HG03575 (cell line): ENCODE results near the gene IFITM5.
"Not testable (repeated sequence)": the region's sequence is repeated elsewhere in the genome, so short reads cannot be mapped to it uniquely, and the experiment has no call there.

Experiments used
- ATAC-seq: cut with Tn5 transposase; IDR thresholded peaks from one replicate; pipeline ENCODE4 v1.9.1; 2021; ENCODE audit not compliant: unreplicated experiment, insufficient number of reproducible peaks, low FRiP score; ENCODE audit errors: extremely low read depth

IFITM5 gene

DNA sequence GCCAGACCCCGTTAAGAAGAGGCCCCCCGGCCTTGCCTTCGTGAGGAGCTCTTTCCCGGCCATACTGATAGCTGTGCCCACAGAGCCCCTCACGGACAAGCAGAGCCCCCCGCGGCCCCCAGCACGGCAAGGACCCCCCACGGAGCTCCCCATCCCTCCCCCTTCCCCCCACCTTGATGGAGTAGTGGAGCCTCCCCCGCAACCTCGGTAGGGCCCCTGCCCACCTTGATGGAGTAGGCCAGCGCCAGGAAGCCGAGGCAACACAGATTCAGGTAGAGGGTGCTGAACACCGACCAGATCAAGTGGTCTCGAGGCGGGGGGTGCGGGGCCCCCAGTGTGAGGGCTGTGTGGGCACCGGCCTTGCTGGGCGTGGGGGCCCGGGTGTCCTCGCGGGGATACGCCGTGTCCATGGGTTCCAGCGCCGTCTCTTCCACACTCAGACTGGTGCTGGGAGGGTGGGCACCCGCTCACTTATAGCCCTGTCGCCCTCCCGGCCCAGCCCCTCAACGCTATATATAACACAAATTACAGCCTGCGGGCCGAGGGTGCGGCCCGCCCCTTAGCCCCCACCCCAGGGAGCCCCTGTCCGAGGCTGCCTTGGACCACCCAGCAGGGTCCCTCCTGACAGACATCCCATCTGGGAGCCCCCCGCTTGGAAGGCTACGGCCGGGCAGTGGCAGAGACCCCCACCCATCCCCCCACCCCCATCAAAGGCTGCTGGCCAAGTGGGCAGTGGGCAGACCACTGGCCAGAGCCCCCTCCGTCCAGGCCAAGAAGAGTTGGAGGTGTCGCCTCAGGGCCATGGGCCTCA lies at the start of gene IFITM5:
Gene IFITM5, minus strand, starts transcription at position 446 of the 811 bp plus-strand sequence. Its CDS starts 36 bp downstream, at position 410.
- no peak for ATAC-seq

DNA sequence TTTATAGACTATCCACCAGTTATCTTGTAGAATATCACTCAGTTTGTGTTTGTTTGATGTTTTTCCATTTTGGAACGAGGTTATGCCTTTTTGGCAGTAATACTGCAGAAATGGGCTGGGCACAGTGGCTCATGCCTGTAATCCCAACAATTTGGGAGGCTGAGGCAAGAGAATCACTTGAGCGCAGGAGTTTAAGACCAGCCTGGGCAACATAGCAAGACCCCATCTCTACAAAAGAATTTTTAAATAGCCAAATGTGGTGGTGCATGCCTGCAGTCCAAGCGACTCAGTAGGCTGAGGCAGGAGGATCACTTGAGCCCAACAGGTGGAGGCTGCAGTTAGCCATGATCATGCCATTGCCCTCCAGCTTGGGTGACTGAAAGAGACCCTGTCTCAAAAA lies 47.2 kb upstream of the IFITM5 start:
- ATAC-seq, result no peak

DNA sequence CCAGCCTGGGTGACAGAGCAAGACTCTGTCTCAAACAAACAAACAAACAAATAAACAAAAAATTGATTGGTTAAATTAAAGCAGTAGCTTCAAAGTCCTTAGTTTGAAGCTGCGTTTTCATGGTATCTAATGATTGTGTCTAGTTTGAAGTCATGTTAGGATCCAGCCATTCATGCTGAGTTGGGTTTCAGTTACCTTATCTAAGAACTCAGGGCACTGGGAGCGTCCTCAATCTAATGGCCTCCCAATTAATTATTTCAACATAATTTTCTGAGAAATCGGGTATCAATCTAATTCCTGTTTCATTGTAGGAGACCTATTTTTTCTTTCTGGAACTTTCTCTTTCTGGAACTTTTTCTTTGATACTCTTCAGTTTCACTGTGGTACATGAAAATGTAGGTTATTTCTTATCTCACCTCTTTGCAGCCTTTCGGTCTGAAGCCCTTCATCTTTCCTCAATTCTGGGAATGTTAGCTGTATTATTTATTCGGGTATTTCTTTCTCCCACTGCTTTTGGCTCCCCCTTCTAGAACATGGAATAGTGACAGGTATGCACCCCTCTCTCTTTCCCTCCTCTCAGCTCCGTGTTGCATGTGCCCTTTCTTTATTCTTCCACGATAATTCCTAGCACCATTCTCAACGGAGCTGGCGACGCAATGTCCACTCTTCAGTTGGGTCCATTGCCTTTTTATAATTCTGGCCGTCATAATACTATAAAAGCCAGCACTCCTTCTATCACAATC lies 45.7 kb upstream of the IFITM5 start:
- ATAC-seq, result no peak

DNA sequence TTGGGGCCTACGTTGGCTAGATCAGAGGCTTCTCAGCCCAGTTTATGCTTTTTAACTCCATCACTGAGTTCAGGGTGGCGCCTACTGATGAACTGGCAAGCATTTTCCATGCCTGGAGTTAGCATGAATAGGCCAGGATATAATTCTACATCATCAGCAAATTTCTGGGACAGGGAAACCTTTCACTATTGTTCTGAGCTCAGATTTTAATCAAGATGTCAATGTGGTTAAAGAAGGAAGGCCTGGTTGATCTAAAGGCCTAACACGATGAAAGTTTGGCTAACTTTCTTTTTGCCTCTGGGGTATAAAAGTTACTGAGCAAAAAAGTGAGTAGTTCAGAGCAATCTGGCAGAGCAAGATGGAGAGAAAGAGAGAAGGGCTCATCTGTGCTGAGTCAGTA lies 43.0 kb upstream of the IFITM5 start:
- no peak for ATAC-seq

DNA sequence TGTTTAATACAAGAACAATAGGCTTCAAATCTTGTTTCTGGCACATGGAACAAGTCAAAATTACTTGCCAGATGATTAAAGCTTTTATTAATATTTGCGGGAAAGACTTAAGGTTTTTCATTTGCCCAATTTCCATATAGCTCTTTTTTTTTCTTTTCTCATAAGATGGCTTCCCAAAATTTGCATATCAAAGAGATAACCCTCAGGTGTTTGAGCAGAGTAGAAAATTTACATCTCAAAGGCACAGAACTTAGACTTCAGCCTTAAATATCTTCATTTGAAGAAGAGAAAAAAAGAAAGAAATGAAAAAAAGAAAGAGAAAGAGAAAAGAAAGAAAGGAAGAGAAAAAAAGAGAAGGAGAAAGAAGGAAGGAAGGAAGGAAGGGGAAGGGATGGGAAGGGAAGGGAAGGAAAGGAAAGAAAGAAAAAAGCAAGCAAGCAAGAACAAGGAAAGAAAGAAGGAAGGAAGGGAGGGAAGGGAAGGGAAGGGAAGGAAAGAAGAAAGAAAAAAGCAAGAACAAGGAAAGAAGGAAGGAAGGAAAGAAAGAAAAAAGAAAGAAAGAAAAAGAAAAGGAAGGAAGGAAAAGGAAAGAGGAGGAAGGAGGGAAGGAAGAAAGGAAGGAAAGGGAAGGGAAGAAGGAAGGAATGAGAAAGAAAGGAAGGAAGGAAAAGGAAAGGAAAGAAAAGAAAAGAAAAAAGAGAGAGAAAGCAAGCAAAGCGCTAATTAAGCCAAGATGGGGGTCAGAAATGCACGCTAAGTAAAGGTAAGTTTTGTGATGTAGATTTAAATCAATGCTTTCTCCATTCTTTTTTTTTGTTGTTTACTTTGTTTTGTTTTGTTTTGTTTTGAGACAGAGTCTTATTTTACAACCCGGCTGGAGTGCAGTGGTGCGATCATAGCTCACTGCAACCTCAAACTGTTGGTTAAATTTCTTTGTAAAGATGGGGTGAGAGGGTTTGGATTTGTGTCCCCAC lies 41.5 kb upstream of the IFITM5 start:
- ATAC-seq, result no peak

DNA sequence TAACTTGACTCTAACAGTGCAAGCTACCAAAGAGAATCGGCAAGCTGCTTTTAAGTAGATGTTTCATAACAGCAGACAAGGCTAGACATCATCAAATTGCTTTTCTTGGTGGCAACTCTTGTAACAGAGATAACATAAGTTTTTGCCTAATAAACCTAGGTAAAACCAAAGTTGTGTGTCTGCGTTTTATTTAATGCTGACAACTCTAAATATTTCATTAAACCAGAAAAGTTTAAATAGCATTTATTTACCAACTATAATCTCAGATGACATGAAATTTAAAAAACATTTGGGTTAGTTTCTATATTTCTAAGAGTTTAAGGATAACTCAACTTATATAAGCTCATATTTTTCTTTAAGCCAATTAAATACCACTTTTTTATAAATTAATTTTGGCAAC lies 40.6 kb upstream of the IFITM5 start:
- ATAC-seq, result no peak

DNA sequence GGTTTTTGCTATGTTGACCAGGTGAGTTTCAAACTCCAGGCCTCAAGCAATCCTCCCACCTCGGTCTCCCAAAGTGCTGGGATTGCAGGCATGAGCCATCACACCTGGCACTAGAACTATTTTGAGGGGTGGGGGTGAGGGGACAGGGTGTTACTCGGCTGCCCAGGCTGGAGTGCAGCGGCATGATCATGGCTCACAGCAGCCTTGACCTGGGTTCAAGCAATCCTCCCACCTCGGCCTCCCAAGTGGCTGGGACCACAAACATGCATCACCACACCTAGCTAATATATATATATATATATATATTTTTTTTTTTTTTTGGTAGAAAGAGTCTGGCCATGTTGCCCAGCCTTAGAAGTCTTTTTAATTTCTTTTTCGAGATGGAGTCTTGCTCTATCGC lies 38.4 kb upstream of the IFITM5 start:
- ATAC-seq, result no peak

DNA sequence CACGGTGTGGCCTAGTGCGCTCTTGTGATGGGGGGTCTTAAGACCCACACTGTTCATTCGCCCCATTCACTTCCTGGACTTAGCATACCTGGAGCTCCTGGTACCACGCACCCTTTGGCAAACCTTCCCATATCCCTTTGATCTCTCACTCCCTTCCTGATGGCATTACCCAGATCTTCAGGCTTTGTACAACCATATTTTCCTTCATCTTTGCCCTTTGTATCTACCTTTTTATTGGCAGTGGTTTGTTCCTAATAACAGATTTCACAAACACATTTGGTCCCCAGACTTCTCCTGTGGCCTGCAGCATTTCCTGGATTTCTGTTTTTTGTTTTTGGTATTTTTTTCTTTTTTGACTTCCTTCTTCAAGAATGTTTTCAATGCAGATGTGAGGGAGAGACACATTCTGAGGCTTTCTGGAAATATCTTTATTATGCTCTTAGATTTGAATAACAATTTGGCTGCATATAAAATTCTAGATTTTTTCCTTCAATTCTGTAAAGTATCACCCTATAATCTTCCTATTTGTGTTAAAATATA lies 37.4 kb upstream of the IFITM5 start:
- ATAC-seq, result no peak

DNA sequence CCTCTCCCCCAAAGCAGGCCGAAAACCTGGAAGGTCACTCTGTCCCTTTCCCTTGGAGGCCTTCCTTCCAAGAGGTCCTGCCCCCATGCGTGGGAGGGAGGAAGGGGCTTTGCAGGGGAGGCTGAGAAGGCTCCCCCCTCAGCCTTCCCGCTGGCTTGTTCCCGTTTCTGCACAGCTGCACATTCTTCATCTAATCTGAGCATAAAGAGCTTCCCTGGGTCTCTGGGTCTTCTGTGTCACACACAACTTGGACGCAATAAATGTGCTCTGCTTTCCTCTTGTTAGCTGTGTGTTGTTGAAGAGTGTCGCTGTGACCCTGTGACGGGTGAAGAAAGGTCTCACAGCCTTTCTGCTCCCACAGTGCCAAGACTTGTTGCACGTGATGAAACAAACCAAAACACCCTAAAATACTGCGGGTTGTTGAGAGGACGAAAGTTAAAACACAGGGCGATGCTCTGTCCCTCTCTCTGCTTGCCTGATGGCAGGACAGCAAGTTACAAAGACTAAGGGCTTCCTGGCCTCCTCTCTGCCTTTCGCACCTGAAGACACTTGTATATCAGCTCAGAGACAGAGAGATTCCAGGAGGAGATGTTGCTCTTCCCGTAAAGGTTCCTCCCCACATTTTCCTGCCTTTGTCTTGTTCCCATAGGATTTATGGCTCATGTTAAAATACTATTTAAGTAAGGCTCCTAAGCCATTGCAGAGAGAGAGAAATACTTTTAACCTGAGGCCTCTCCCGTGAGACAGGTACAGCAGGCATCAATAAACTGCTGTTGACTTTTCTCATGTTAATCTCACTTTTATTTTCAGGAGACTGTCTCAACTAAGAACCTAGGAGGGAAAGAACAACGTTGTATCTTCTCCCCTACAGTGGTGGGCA lies 36.7 kb upstream of the IFITM5 start:
- ATAC-seq, result no peak

DNA sequence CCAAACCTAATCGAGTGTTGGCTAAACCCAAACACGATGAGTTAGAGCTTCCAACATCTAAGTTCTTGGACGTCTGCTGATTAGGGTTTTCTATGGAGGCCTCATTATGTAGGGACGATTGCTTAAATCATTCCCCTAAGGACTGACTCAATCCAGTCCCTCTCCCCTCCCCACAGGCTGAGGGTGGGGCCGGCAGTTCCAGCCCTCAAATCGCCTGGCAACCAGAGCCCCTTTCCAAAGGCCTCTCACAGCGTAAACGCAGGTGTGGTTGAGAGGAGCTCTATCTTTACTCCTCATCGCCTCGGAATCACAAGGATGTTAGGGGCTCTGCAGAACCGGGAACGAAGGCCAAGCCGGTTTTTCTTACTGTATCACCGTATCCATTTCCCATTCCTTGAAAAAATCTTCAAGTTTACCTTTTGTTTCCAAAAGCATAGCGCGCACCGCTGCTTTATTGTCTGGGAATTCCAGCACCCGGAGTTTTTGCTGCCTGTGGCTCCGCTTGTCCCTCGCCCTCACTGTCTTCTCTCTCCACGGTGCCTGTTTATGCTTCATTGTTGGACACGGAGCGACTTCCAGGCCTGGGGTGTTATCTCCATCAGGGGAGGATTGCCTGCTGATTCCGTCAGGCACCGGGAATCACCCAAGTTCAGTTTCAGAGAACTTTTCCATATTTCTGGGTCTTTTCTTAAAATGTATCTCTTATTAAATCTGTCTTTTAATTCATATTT lies 35.1 kb upstream of the IFITM5 start:
- ATAC-seq, result no peak

DNA sequence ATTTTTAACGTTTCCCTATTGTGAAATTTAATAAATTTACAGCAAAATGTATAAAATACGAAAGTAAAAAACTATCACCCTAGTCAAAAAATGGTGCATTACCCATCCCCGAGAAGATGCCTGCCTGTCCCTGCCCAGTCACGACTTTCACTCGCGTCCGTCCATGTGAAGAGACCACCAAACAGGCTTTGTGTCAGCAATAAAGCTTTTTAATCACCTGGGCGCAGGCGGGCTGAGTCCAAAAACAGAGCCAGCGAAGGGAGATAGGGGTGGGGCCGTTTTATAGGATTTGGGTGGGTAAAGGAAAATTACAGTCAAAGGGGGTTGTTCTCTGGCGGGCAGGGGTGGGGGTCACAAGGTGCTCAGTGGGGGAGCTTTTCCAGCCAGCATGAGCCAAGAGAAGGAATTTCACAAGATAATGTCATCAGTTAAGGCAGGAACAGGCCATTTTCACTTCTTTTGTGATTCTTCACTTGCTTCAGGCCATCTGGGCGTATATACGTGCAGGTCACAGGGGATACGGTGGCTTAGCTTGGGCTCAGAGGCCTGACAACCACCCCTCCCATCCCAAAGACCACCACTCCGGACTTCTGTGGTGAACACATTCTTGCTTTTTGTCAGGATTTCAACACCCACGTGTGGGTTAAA lies 34.4 kb upstream of the IFITM5 start:
- ATAC-seq, result not testable (repeated sequence)

DNA sequence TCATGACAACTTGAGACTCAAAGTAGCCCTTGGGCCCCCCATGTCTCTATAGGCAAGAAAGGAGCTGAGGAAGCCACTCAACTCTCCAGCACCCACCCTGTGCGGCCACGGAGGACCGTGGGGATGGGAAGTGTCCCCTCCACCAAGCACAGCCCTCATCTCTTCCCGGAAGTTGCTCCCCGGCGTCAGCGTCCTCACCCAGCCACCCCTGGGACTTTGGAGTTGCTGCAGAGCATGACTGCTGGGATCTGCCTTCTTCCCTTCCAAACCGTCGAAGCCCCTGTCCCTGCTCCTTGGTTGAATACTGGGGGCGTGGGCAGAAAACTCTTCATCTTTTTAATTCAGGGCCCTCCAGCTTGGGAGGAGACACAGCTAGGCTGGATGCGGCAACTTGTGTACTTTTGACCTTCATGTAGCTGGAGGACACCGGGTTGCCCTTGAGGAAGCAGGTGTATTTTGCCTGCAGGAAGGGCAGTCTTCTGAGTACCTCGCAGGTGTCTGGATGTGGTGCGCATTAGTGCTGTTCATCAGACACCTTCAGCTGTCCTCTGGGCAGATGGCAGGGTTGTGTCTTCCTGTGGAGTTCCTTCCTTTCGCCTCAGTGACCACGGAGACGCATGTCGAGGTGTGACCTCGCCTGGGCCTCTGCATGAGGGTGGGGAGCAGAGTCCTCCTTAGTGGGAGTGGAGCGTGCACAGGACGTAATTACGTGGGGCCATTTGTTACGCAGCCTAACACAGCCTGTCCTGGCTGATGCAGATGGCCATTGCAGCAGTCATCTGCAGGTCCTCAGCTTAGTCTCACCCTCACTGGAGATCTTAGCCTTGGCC lies 33.5 kb upstream of the IFITM5 start:
- no peak for ATAC-seq

DNA sequence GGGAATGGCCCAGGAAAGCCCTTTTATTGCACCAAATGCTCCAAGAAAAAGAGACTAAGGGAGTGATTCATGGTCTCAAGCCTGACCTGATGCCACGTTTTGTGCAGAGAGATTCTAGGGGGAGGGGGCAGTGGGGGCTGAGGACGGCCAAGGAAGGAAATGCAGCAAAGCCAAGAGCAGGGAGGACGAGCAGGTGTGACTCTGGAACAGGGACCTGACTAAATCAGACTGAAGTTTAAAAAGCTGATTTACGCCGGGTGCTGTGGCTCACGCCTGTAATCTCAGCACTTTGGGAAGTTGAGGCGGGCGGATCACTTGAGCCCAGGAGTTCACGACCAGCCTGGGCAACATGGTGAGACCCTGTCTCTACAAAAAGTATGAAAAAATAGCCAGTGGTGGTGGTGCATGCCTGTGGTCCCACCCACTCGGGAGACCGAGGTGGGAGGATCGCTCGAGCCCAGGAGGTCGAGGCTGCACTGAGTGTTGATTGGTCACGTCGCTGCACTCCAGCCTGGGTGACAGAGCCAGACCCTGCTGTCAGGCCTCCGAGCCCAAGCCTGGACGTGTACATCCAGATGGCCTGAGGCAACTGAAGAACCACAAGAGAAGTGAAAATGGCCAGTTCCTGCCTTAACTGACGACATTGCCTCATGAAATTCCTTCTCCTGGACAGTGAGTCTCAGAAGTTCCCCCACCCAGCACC lies 32.2 kb upstream of the IFITM5 start:
- no peak for ATAC-seq

DNA sequence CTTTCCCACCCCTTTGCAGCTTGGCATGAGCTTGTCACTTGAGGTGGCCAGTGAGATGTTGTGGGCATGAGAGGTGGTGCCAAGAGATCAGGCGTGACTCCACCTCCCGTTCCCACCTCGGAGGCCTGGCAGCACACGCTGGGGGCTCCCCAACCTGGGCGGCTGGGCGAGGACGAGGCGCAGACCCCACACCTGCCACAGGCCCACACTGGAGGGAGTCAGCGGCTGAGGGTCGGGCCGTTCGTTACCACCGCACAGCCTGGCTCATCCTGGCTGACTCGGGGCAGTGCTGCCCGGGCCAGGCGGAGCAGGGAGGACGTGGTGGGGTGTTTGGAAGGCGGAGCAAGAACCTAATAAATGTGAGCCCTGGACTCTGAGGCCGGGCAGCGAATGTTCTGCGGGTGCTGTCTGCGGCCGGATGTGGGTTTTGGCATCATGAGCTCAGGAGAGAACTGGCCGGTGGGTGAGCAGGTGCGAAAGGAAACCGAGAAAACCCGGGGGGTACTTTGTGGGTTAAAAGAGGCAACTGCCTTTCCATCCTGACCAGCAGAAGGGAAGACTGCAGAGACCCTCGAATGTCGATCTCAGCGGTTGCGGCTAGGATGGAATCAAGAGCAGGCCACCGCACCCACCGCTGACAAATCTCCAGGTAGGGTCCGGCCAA lies 31.5 kb upstream of the IFITM5 start:
- ATAC-seq, result no peak

DNA sequence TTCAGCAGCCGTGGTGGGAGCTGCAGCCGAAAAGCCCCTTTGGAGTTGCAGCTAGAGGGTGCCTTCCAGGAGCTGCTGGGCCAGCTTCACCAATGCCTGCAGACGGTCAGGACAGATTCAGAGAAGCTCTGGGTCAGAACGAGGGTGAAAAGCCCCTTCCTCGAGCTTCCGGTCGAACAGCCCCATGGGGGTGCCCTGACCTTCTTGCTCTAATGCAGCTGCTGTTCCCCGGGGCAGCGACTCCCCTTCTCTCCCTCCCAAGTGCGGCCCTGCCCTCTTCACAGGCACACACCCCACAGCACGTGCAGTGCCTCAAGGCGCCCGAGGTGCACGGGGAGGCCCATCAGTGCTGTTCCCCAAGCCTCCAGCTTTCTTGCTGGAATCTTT lies 31.0 kb upstream of the IFITM5 start:
- no peak for ATAC-seq
